DOHH2 (cell line): ENCODE results near the gene PRPF39.

Experiments
- H3F3A ChIP-seq: fragments of 200-600 bp; sonication (generic), shearing (Covaris generic); 2 replicates; pipeline ENCODE4 v1.6.0; 2016; ENCODE audit warnings: antibody characterized with exemption, mild to moderate bottlenecking; ENCODE audit not compliant: control insufficient read depth, insufficient read depth
- H3K27ac ChIP-seq: fragments of 200-600 bp; sonication (generic); 2 replicates; pipeline ENCODE4 v1.5.1; 2014; ENCODE audit warnings: low read depth, mild to moderate bottlenecking, low read length, moderate library complexity
- H3K27me3 ChIP-seq: fragments of 200-600 bp; sonication (generic); 2 replicates; pipeline ENCODE4 v1.6.1; 2014; ENCODE audit warnings: mild to moderate bottlenecking, low read length, mixed read lengths; ENCODE audit not compliant: control insufficient read depth
- H3K36me3 ChIP-seq: fragments of 200-600 bp; sonication (generic); 2 replicates; pipeline ENCODE4 v1.6.1; 2014; ENCODE audit warnings: mild to moderate bottlenecking, low read length, moderate library complexity, mixed read lengths; ENCODE audit not compliant: control insufficient read depth
- H3K4me1 ChIP-seq: fragments of 200-600 bp; sonication (generic); 2 replicates; pipeline ENCODE4 v1.6.1; 2014; ENCODE audit warnings: mild to moderate bottlenecking, low read length, mixed read lengths; ENCODE audit not compliant: control insufficient read depth
- H3K4me2 ChIP-seq: fragments of 200-600 bp; sonication (generic); 2 replicates; pipeline ENCODE4 v1.6.0; 2014; ENCODE audit warnings: mild to moderate bottlenecking, low read length, moderate library complexity
- H3K4me3 ChIP-seq: fragments of 200-600 bp; sonication (generic); 2 replicates; pipeline ENCODE4 v1.5.1; 2014; ENCODE audit warnings: mild to moderate bottlenecking, low read length, mixed read lengths
- H3K79me2 ChIP-seq: fragments of 200-600 bp; sonication (generic); 2 replicates; pipeline ENCODE4 v1.6.1; 2014; ENCODE audit warnings: mild to moderate bottlenecking, low read length, mixed read lengths; ENCODE audit not compliant: control insufficient read depth
- H3K9me2 ChIP-seq: fragments of 200-600 bp; sonication (generic); replicated peaks from 2 replicates; pipeline ENCODE4 v1.6.1; 2014; ENCODE audit warnings: mild to moderate bottlenecking, low read length, mixed read lengths; ENCODE audit not compliant: control insufficient read depth
- H3K9me3 ChIP-seq: fragments of 200-600 bp; sonication (generic); 2 replicates; pipeline ENCODE4 v1.6.1; 2014; ENCODE audit warnings: antibody characterized with exemption, low read length, mixed read lengths; ENCODE audit not compliant: control insufficient read depth, insufficient read depth
- H4K20me1 ChIP-seq: fragments of 200-600 bp; sonication (generic); 2 replicates; pipeline ENCODE4 v1.6.0; 2014; ENCODE audit warnings: low read depth, mild to moderate bottlenecking, antibody characterized with exemption, low read length, moderate library complexity; ENCODE audit not compliant: control insufficient read depth, insufficient read depth
- EZH2phosphoT487 ChIP-seq: fragments of 200-600 bp; sonication (generic); IDR thresholded peaks from 2 replicates; pipeline ENCODE4 v1.6.1; 2017; ENCODE audit warnings: borderline replicate concordance, mild to moderate bottlenecking, antibody characterized with exemption, low read length, moderate library complexity, mixed read lengths
- TF ChIP-seq, protein P1 (sequence below): fragments of 200-600 bp; sonication (generic); IDR thresholded peaks from one replicate; pipeline ENCODE4 v1.5.1; 2014; ENCODE audit warnings: antibody characterized with exemption, mild to moderate bottlenecking, low read depth, low read length; ENCODE audit not compliant: poor library complexity, severe bottlenecking

The PRPF39 gene

DNA sequence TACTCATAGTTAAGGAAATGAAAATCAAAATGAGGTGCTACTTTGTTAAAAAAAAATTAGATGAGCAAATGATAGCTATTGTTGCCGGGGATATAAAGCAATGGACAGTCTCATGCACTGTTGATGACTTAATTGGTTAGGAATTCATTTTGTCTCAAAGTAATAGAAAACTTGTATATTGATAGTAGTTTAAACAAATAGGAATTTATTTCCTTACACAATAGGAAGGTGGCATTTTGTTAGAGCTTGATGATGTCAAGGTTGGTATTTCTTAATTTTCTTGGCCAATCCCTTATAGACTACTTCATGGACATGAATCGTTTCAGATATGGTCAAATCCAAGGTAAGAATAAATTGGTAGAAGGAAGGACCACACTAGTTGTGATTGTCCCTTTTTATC is 7.8 kb downstream of the PRPF39 start:
- Histone ChIP-seq H3K9me2 (no peaks in the 10 kb centered on the region), H3K4me1 (peaks cover 38% of the 10 kb centered on the region), H3K4me3 (no peak overlapping the region), H3K4me2 (no peak overlapping the region), H3K27me3 (no peaks in the 10 kb centered on the region), H4K20me1 (peaks cover 11% of the 10 kb centered on the region), H3K9me3 (no peaks in the 10 kb centered on the region), H3K27ac (no peak overlapping the region), H3K79me2 (peaks cover 98% of the 10 kb centered on the region), H3K36me3 (peaks cover 71% of the 10 kb centered on the region), H3F3A (peaks cover 9% of the 10 kb centered on the region)
- TF ChIP-seq EZH2phosphoT487 = no peak
- TF ChIP-seq, protein P1, sequence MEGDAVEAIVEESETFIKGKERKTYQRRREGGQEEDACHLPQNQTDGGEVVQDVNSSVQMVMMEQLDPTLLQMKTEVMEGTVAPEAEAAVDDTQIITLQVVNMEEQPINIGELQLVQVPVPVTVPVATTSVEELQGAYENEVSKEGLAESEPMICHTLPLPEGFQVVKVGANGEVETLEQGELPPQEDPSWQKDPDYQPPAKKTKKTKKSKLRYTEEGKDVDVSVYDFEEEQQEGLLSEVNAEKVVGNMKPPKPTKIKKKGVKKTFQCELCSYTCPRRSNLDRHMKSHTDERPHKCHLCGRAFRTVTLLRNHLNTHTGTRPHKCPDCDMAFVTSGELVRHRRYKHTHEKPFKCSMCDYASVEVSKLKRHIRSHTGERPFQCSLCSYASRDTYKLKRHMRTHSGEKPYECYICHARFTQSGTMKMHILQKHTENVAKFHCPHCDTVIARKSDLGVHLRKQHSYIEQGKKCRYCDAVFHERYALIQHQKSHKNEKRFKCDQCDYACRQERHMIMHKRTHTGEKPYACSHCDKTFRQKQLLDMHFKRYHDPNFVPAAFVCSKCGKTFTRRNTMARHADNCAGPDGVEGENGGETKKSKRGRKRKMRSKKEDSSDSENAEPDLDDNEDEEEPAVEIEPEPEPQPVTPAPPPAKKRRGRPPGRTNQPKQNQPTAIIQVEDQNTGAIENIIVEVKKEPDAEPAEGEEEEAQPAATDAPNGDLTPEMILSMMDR = no peak

DNA sequence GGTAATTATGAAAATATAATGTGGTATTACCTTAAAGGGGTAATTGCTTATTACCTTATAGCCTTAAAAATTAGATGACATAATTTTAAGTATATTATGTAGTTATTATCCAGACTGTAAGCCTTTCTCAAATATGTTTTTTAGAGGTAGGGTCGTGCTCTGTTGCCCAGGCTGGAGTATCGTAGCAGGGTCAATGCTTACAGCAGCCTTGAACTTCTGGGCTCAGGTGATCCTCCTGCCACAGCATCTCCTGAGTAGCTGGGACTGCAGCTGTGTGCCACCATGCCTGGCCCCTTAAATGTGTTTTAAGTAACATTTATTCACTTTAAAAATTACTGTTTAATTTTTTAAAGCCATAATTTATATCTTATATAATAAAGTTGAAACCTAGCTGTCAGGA is 10.4 kb downstream of the PRPF39 start:
- peaks cover 87% of the 10 kb centered on the region for H3K79me2 ChIP-seq
- peaks cover 6% of the 10 kb centered on the region; the same call in 1 of the 2 replicates for H4K20me1 ChIP-seq
- H3K9me2 ChIP-seq = no peaks in the 10 kb centered on the region
- H3K9me3 ChIP-seq = no peaks in the 10 kb centered on the region
- H3K36me3 ChIP-seq = peaks cover 74% of the 10 kb centered on the region
- H3K4me3 ChIP-seq = no peak overlapping the region
- H3K4me1 ChIP-seq = peaks cover 14% of the 10 kb centered on the region
- H3F3A ChIP-seq = peaks cover 9% of the 10 kb centered on the region
- TF ChIP-seq EZH2phosphoT487 = no peak
- TF ChIP-seq, protein P1 = no peak
- H3K4me2 ChIP-seq = no peak overlapping the region
- H3K27me3 ChIP-seq = no peaks in the 10 kb centered on the region
- H3K27ac ChIP-seq = no peak overlapping the region

DNA sequence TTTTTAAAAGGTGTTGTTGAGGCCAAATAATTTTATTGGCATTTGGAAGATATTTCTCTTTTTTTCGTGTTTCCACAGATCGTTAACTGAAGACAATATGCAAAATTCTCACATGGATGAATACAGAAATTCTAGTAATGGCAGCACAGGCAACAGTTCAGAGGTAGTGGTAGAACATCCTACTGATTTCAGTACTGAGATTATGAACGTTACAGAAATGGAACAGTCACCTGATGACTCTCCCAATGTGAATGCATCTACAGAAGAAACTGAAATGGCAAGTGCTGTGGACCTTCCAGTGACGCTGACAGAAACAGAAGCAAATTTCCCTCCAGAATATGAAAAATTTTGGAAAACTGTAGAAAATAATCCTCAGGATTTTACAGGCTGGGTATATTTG is 11.2 kb downstream of the PRPF39 start:
- peaks cover 79% of the 10 kb centered on the region for H3K36me3 ChIP-seq
- H3K4me1 ChIP-seq = peaks cover 6% of the 10 kb centered on the region
- H3K4me2 ChIP-seq = no peak overlapping the region
- H3K79me2 ChIP-seq = peaks cover 84% of the 10 kb centered on the region
- H3K9me2 ChIP-seq = no peaks in the 10 kb centered on the region
- H3F3A ChIP-seq = peaks cover 9% of the 10 kb centered on the region
- H3K4me3 ChIP-seq = no peak overlapping the region
- H4K20me1 ChIP-seq = no peaks in the 10 kb centered on the region; the same call in 1 of the 2 replicates
- no peaks in the 10 kb centered on the region for H3K9me3 ChIP-seq
- H3K27me3 ChIP-seq = no peaks in the 10 kb centered on the region
- H3K27ac ChIP-seq = no peak overlapping the region
- no peak for TF ChIP-seq EZH2phosphoT487
- TF ChIP-seq, protein P1 = no peak
